ENCODE data around the gene LEF1.

- TF ChIP-seq CTCF (IDR thresholded peaks at IDR 0.05; ENCODE audit: low read depth, low read length) (no peak), EZH2phosphoT487 (IDR thresholded peaks at IDR 0.05; ENCODE audit: low read depth) (no peak)
These were observed 123.6 kb downstream of the LEF1 start for GRCh38 chr4:108044951-108045686.
